ENCODE data around the gene DYRK4.

The DYRK4 gene

DNA sequence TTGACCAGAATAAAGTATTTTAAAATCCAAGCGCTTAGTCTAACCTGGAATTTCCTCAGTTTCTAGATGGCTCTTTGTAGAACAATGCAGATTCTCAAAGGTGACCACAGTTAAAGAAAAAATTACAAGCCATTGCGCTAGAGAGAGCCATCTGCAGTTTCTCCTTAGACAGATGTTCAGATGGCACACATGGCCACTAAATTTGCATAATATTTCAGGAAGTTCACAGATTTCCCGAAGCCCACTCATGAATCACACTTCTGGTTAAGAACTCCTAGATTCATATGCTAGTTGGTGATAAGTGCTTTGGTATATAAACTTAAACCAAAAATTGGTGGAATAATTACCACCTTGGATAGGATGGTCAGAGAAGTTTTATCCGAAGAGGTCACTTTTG, 86.1 kb downstream of the DYRK4 start:
- 70% methylated on average over 3 of the region's 4 CpGs for WGBS

DNA sequence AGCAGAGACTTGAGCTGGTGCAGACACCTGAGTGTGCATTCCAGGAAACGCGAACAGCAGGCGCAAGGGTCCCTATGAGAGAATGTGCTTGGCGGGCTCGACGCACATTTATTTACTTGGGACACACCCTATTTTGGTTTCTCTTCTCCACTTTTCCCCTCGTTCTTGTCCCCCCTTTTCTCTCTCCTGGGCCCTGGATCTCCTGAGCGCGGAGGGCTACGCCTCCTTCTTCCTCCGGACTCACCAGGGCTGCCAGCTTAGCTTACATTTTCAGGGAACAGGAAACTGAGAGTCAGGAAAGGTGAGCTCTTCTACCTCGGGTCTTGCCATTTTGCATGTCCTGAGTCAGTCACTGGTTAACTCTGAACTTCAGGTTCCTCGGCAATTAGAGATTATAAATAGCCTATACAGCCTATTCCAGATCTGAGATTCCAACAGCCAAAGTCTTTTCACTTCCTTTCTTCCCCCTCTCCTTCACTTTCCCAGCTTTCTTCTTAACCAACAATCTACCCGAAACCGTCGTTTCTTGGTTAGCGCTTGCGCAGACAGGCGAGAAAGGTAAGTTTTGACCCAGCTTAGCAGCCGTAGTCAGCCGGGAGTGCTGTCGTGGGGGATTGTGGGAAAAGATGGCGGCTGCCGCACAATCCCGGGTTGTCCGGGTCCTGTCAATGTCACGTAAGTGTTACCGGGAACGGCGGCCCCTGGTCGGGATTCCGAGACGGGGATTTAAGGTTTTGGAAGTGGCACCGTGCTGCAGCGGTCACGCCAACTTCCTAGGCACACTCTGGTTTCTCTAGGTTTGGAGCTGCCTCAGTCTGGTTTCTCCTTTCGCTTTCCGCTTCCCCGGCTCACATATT, 86.7 kb downstream of the DYRK4 start, which contains the start of the genes AKAP3 and NDUFA9:
Gene AKAP3, minus strand, starts transcription at position 551 of the 857 bp plus-strand sequence. CDS start 10,855 bp downstream, outside the sequence.
Gene NDUFA9, plus strand, starts transcription at position 614 of the 857 bp plus-strand sequence. Its CDS starts 13 bp downstream, at position 627.
- DNase-seq, result peak; percentile 88
- Histone ChIP-seq H3K9ac (ENCODE audit: low read length) (peak within 1 kb of the TSS; percentile 94), H4K91ac (ENCODE audit: low read length) (peak within 1 kb of the TSS; percentile 84), H2AK5ac (ENCODE audit: low read length, severe bottlenecking) (peak within 1 kb of the TSS; percentile 57), H3K36me3 (ENCODE audit: control insufficient read depth in 1 of 2, insufficient read depth in 2 of 2, low read depth in 1 of 2, low read length in 2 of 2) (no peaks in the 10 kb centered on the region), H2BK15ac (ENCODE audit: low read depth, poor library complexity, severe bottlenecking) (peak within 1 kb of the TSS; percentile 73), H3K79me1 (replicated peaks; ENCODE audit: low read length, poor library complexity, severe bottlenecking) (peaks cover 11% of the 10 kb centered on the region), H3K14ac (ENCODE audit: low read length in 2 of 2) (peak within 1 kb of the TSS in 1 of 2 experiments; percentile 77), H3K9me3 (ENCODE audit: control insufficient read depth, low read length) (no peaks in the 10 kb centered on the region), H3K27ac (ENCODE audit: low read length, poor library complexity, severe bottlenecking) (peak within 1 kb of the TSS; percentile 88), H3K4me3 (ENCODE audit: insufficient read depth in 1 of 2, low read depth in 1 of 2, low read length in 2 of 2) (peak within 1 kb of the TSS; percentile 86 to 93), H2BK12ac (ENCODE audit: low read length in 2 of 2) (no peak within 1 kb of the TSS), H3K4me1 (ENCODE audit: control insufficient read depth, insufficient read depth, low read depth, low read length) (no peaks in the 10 kb centered on the region), H4K8ac (ENCODE audit: low read length) (peak within 1 kb of the TSS; percentile 98), H3K27me3 (ENCODE audit: control insufficient read depth in 1 of 2, insufficient read depth in 1 of 2, low read length in 2 of 2) (peaks cover 0 to 3% of the 10 kb centered on the region in 2 experiments), H3K4ac (ENCODE audit: low read depth in 1 of 2, low read length in 2 of 2) (peak within 1 kb of the TSS; percentile 24 to 96), H3K18ac (ENCODE audit: low read depth in 1 of 2, low read length in 2 of 2) (peak within 1 kb of the TSS; percentile 73 to 93), H2BK120ac (ENCODE audit: low read depth, low read length) (peak within 1 kb of the TSS; percentile 67), H2BK5ac (ENCODE audit: low read depth, low read length, poor library complexity, severe bottlenecking) (peak within 1 kb of the TSS; percentile 86), H3K4me2 (ENCODE audit: low read length, poor library complexity, severe bottlenecking) (peak within 1 kb of the TSS; percentile 94), H2AFZ (ENCODE audit: low read depth, low read length) (peak within 1 kb of the TSS; percentile 94), H3K23ac (ENCODE audit: low read length in 2 of 2) (peak within 1 kb of the TSS in 1 of 2 experiments; percentile 93)
- under 1% methylated on average over 37 of the region's 39 CpGs for WGBS

More for the DNA sequence above, 86.1 kb downstream of the DYRK4 start:
- no peak overlapping the region for H3K27ac ChIP-seq (ENCODE audit: low read length, poor library complexity, severe bottlenecking)
- H2BK12ac ChIP-seq (ENCODE audit: low read length in 2 of 2), result no peak overlapping the region
- peak overlapping the region; percentile 77 to 93 for H3K4me3 ChIP-seq (ENCODE audit: insufficient read depth in 1 of 2, low read depth in 1 of 2, low read length in 2 of 2)
- DNase-seq, result peak; percentile 24
- H3K18ac ChIP-seq (ENCODE audit: low read depth in 1 of 2, low read length in 2 of 2), result peak overlapping the region in 1 of 2 experiments; percentile 73
- no peaks in the 10 kb centered on the region for H3K9me3 ChIP-seq (ENCODE audit: control insufficient read depth, low read length)
- peak overlapping the region; percentile 18 for H4K91ac ChIP-seq (ENCODE audit: low read length)
- no peak overlapping the region for H3K14ac ChIP-seq (ENCODE audit: low read length in 2 of 2)
- no peak overlapping the region for H2BK120ac ChIP-seq (ENCODE audit: low read depth, low read length)
- H2AK5ac ChIP-seq (ENCODE audit: low read length, severe bottlenecking), result peak overlapping the region; percentile 57
- no peaks in the 10 kb centered on the region for H3K36me3 ChIP-seq (ENCODE audit: control insufficient read depth in 1 of 2, insufficient read depth in 2 of 2, low read depth in 1 of 2, low read length in 2 of 2)
- H3K23ac ChIP-seq (ENCODE audit: low read length in 2 of 2), result no peak overlapping the region
- H3K4me2 ChIP-seq (ENCODE audit: low read length, poor library complexity, severe bottlenecking), result peak overlapping the region; percentile 66
- H3K4me1 ChIP-seq (ENCODE audit: control insufficient read depth, insufficient read depth, low read depth, low read length), result no peaks in the 10 kb centered on the region
- peak overlapping the region; percentile 94 for H2AFZ ChIP-seq (ENCODE audit: low read depth, low read length)
- H4K8ac ChIP-seq (ENCODE audit: low read length), result peak overlapping the region; percentile 81
- H3K79me1 ChIP-seq (replicated peaks; ENCODE audit: low read length, poor library complexity, severe bottlenecking), result peaks cover 9% of the 10 kb centered on the region
- peaks cover 0 to 3% of the 10 kb centered on the region in 2 experiments for H3K27me3 ChIP-seq (ENCODE audit: control insufficient read depth in 1 of 2, insufficient read depth in 1 of 2, low read length in 2 of 2)
- H3K4ac ChIP-seq (ENCODE audit: low read depth in 1 of 2, low read length in 2 of 2), result peak overlapping the region; percentile 24 to 92
- H3K9ac ChIP-seq (ENCODE audit: low read length), result peak overlapping the region; percentile 94
- H2BK5ac ChIP-seq (ENCODE audit: low read depth, low read length, poor library complexity, severe bottlenecking), result no peak overlapping the region
- no peak overlapping the region for H2BK15ac ChIP-seq (ENCODE audit: low read depth, poor library complexity, severe bottlenecking)

DNA sequence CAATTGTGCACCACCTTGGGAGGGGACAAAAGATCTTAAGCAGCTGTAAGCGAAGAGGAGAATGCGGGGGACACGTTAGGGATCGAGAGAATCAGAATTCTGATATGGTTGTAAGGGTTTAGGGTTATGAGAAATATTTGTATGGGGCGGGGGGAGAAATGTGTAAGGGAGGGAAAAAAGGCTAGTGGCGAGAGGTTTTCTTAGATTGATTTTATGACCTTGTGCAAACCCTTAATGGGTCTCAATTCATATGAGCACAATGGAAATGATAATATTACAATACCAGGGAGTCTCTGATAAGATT, 87.3 kb downstream of the DYRK4 start:
- Histone ChIP-seq H3K4me1 (ENCODE audit: control insufficient read depth, insufficient read depth, low read depth, low read length) (no peaks in the 10 kb centered on the region), H2BK120ac (ENCODE audit: low read depth, low read length) (no peak overlapping the region), H3K27ac (ENCODE audit: low read length, poor library complexity, severe bottlenecking) (peak overlapping the region; percentile 82), H2BK15ac (ENCODE audit: low read depth, poor library complexity, severe bottlenecking) (no peak overlapping the region), H4K91ac (ENCODE audit: low read length) (no peak overlapping the region), H2AFZ (ENCODE audit: low read depth, low read length) (peak overlapping the region; percentile 94), H2BK12ac (ENCODE audit: low read length in 2 of 2) (no peak overlapping the region), H3K4me3 (ENCODE audit: insufficient read depth in 1 of 2, low read depth in 1 of 2, low read length in 2 of 2) (peak overlapping the region; percentile 86 to 93), H3K4ac (ENCODE audit: low read depth in 1 of 2, low read length in 2 of 2) (peak overlapping the region in 1 of 2 experiments; percentile 96), H3K27me3 (ENCODE audit: control insufficient read depth in 1 of 2, insufficient read depth in 1 of 2, low read length in 2 of 2) (peaks cover 0 to 3% of the 10 kb centered on the region in 2 experiments), H3K14ac (ENCODE audit: low read length in 2 of 2) (no peak overlapping the region), H3K23ac (ENCODE audit: low read length in 2 of 2) (no peak overlapping the region), H2BK5ac (ENCODE audit: low read depth, low read length, poor library complexity, severe bottlenecking) (peak overlapping the region; percentile 86), H3K36me3 (ENCODE audit: control insufficient read depth in 1 of 2, insufficient read depth in 2 of 2, low read depth in 1 of 2, low read length in 2 of 2) (peaks cover 3 to 4% of the 10 kb centered on the region in 2 experiments), H3K18ac (ENCODE audit: low read depth in 1 of 2, low read length in 2 of 2) (peak overlapping the region; percentile 69 to 93), H3K79me1 (replicated peaks; ENCODE audit: low read length, poor library complexity, severe bottlenecking) (peaks cover 14% of the 10 kb centered on the region), H2AK5ac (ENCODE audit: low read length, severe bottlenecking) (no peak overlapping the region), H4K8ac (ENCODE audit: low read length) (peak overlapping the region; percentile 98), H3K9me3 (ENCODE audit: control insufficient read depth, low read length) (no peaks in the 10 kb centered on the region), H3K4me2 (ENCODE audit: low read length, poor library complexity, severe bottlenecking) (peak overlapping the region; percentile 94), H3K9ac (ENCODE audit: low read length) (peak overlapping the region; percentile 94)
- no peak for DNase-seq
- 2% methylated on average over 6 of the region's 6 CpGs for WGBS

DNA sequence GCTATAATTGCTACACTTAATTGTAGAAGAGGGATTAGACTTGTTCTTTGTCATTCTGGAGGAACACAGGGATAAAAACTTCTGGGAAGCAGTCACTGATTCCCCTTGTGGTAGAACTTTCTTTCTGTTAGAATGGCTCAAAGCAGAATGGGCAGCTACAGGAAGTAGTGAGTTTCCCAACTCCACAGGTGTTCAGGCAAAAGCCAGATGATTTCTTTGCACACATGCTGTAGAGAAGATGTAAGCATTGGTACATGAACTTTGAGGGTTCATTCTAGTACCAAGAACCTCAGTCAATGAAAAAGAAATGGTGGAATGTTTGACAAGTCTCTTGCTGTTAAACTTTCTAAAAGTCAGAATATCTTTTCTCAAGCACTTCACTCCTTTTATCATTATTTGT, 91.2 kb downstream of the DYRK4 start:
- Histone ChIP-seq H3K18ac (ENCODE audit: low read depth in 1 of 2, low read length in 2 of 2) (no peak overlapping the region), H3K27ac (ENCODE audit: low read length, poor library complexity, severe bottlenecking) (no peak overlapping the region), H3K9ac (ENCODE audit: low read length) (no peak overlapping the region), H4K8ac (ENCODE audit: low read length) (no peak overlapping the region), H2AFZ (ENCODE audit: low read depth, low read length) (no peak overlapping the region), H3K4me2 (ENCODE audit: low read length, poor library complexity, severe bottlenecking) (no peak overlapping the region), H4K91ac (ENCODE audit: low read length) (no peak overlapping the region), H3K4ac (ENCODE audit: low read depth in 1 of 2, low read length in 2 of 2) (no peak overlapping the region), H3K27me3 (ENCODE audit: control insufficient read depth in 1 of 2, insufficient read depth in 1 of 2, low read length in 2 of 2) (no peaks in the 10 kb centered on the region), H2BK12ac (ENCODE audit: low read length in 2 of 2) (no peak overlapping the region), H3K4me1 (ENCODE audit: control insufficient read depth, insufficient read depth, low read depth, low read length) (no peaks in the 10 kb centered on the region), H3K79me1 (replicated peaks; ENCODE audit: low read length, poor library complexity, severe bottlenecking) (peaks cover 22% of the 10 kb centered on the region), H3K4me3 (ENCODE audit: insufficient read depth in 1 of 2, low read depth in 1 of 2, low read length in 2 of 2) (no peak overlapping the region), H2BK120ac (ENCODE audit: low read depth, low read length) (no peak overlapping the region), H2BK15ac (ENCODE audit: low read depth, poor library complexity, severe bottlenecking) (no peak overlapping the region), H3K23ac (ENCODE audit: low read length in 2 of 2) (no peak overlapping the region), H2AK5ac (ENCODE audit: low read length, severe bottlenecking) (no peak overlapping the region), H3K9me3 (ENCODE audit: control insufficient read depth, low read length) (no peaks in the 10 kb centered on the region), H3K36me3 (ENCODE audit: control insufficient read depth in 1 of 2, insufficient read depth in 2 of 2, low read depth in 1 of 2, low read length in 2 of 2) (peaks cover 7 to 43% of the 10 kb centered on the region in 2 experiments), H3K14ac (ENCODE audit: low read length in 2 of 2) (no peak overlapping the region), H2BK5ac (ENCODE audit: low read depth, low read length, poor library complexity, severe bottlenecking) (no peak overlapping the region)
- DNase-seq, result peak; percentile 5
